ENCODE measurements around the gene RPL28. TPM values are rescaled to one million over a fixed set of nuclear protein-coding genes. Genes with fewer than 3 reads are reported as not detected.

Gene RPL28
- total RNA-seq, 1 experiment from 2014 or later, result 2,816 TPM

DNA sequence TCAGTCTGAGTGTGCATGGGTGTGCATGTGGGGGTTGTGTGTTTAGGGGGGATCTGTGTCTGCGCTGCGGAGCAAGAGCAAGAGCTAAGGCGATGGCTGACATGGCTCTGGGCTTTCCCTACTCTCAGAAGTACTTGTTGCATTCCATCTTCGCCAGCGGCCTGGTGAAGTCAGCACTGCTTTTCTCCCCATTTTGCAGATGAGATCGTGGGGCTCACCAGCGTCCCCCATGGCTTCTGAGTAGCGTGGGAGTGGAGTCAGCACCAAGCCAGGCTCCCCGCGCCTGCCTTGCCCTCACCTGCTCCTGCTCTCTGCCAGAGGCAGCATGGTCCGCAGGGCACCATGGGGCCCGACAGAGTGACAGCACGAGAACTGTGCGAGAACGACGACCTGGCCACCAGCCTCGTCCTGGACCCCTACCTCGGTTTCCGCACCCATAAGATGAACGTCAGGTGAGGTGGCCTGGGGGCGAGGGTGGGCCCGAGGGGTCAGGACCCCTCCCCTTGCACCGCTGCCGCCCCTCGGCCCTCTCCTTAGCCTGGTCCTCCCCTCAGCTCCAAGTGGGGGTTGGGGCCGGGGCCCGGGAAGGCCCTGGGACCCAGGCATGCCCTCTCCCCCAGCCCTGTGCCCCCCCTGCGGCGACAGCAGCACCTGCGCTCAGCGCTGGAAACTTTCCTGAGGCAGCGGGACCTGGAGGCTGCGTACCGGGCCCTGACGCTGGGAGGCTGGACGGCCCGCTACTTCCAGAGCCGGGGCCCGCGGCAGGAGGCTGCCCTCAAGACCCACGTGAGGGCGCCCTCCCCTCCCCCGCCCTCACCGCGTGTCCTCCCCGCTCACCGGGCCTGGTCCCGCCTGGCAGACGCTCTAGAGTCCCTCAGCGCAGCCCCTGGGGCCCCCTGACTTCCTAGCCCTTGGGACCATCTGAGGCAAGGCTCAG, 43.9 kb upstream of the RPL28 start:
- ChIA-PET CTCF (interaction anchor here (0.9 kb wide), 1 partner anchor 49 kb away, joined by 4 read pairs; no protein-coding TSS in a partner anchor), POLR2A (interaction anchor here (0.6 kb wide), 1 partner anchor 322 kb away, joined by 4 read pairs; no protein-coding TSS in a partner anchor)
- Mint-ChIP-seq H3K4me3 (ENCODE audit: unreplicated experiment) (peak overlapping the region; percentile 80), H3K27me3 (ENCODE audit: insufficient read depth, unreplicated experiment) (no peaks in the 10 kb centered on the region), H3K36me3 (ENCODE audit: insufficient read depth, unreplicated experiment) (peaks cover 43% of the 10 kb centered on the region), H3K27ac (ENCODE audit: low read depth, unreplicated experiment) (no peak overlapping the region), H3K9me3 (ENCODE audit: unreplicated experiment) (no peaks in the 10 kb centered on the region), H3K4me1 (ENCODE audit: insufficient read depth, unreplicated experiment) (peaks cover 31% of the 10 kb centered on the region)
- intact Hi-C loops (cut with micrococcal nuclease), result no loop called here
- BruUV-seq (replicated peaks), result no TSS peak
- TF ChIP-seq, protein P1, sequence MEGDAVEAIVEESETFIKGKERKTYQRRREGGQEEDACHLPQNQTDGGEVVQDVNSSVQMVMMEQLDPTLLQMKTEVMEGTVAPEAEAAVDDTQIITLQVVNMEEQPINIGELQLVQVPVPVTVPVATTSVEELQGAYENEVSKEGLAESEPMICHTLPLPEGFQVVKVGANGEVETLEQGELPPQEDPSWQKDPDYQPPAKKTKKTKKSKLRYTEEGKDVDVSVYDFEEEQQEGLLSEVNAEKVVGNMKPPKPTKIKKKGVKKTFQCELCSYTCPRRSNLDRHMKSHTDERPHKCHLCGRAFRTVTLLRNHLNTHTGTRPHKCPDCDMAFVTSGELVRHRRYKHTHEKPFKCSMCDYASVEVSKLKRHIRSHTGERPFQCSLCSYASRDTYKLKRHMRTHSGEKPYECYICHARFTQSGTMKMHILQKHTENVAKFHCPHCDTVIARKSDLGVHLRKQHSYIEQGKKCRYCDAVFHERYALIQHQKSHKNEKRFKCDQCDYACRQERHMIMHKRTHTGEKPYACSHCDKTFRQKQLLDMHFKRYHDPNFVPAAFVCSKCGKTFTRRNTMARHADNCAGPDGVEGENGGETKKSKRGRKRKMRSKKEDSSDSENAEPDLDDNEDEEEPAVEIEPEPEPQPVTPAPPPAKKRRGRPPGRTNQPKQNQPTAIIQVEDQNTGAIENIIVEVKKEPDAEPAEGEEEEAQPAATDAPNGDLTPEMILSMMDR (IDR thresholded peaks at IDR 0.05; ENCODE audit: unreplicated experiment), result no peak
- DNase-seq (ENCODE audit: unreplicated experiment), result no peak

DNA sequence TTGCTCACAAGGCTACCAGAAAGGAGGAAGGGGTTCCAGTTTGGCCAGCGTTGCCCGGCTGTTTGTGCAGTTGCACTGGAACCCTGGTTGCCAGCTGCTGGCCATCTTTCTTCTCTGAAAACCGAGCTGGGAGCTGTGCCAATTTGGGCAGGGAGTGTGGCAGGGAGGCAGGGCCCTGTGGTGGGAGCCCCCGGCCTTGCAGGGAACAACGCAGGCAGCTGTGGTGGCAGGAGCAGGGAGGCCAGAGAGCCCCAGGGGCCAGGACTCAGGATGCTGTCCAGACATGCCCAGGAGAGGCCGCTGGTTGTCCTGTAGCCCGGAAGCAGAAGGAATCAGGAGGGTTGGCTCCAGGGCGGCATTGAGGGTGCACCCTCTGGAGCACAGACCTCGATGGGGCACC, 41.3 kb upstream of the RPL28 start:
- Mint-ChIP-seq H3K4me1 (ENCODE audit: insufficient read depth, unreplicated experiment) (peaks cover 21% of the 10 kb centered on the region), H3K36me3 (ENCODE audit: insufficient read depth, unreplicated experiment) (peaks cover 41% of the 10 kb centered on the region), H3K9me3 (ENCODE audit: unreplicated experiment) (no peaks in the 10 kb centered on the region), H3K4me3 (ENCODE audit: unreplicated experiment) (peak overlapping the region; percentile 25), H3K27ac (ENCODE audit: low read depth, unreplicated experiment) (peak overlapping the region; percentile 87), H3K27me3 (ENCODE audit: insufficient read depth, unreplicated experiment) (no peaks in the 10 kb centered on the region)
- BruUV-seq (replicated peaks), result no TSS peak
- intact Hi-C loops (cut with micrococcal nuclease), result no loop called here
- POLR2A ChIA-PET, result interaction anchor here (0.6 to 2.9 kb wide), 6 partner anchors 11 to 122 kb away, joined by 3 to 18 read pairs (median 4); partner anchors contain the start of gene TMEM238
- DNase-seq (ENCODE audit: unreplicated experiment), result peak; percentile 87
- TF ChIP-seq, protein P1 (IDR thresholded peaks at IDR 0.05; ENCODE audit: unreplicated experiment), result no peak
- CTCF ChIA-PET, result interaction anchor here (1.1 kb wide), 1 partner anchor 184 kb away, joined by 4 read pairs; no protein-coding TSS in a partner anchor

DNA sequence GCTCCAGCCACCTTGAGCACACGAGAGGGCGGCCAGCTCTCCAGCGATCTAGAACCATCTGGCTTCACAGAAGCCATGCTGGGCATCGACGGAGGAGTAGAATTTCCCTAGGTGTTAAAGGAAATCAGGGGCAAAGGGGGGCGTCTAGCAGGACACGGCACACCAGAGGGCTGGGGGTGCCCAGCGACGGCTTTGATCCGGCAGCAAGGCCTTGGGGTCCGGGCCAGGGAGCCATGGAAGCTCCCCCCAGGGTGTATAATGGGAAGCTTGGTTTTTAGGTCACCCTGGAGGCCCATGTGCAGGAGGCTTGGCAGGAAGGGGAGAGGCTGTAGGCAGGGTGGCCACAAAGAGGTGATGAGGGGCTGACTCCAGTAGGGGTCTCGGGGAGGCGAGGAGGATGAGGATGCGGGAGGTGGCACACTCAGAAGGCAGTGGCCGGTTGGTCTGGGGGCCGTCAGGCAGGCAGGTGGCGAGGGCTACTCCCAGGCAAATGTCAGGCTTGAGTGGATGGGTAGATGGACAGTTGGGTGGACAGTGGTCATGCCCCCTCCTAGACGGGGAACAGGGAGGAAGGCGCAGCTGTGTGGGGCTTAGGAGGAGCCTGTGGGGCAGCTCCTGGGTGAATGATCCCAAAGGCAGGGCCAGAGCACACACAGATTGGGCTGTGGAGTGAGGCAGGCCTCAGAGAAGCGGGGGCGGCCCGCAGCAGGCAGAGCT, 40.5 kb upstream of the RPL28 start:
- no peak for DNase-seq (ENCODE audit: unreplicated experiment)
- Mint-ChIP-seq H3K4me1 (ENCODE audit: insufficient read depth, unreplicated experiment) (peaks cover 21% of the 10 kb centered on the region), H3K27me3 (ENCODE audit: insufficient read depth, unreplicated experiment) (no peaks in the 10 kb centered on the region), H3K9me3 (ENCODE audit: unreplicated experiment) (no peaks in the 10 kb centered on the region), H3K27ac (ENCODE audit: low read depth, unreplicated experiment) (peak overlapping the region; percentile 87), H3K4me3 (ENCODE audit: unreplicated experiment) (no peak overlapping the region), H3K36me3 (ENCODE audit: insufficient read depth, unreplicated experiment) (peaks cover 35% of the 10 kb centered on the region)
- intact Hi-C loops (cut with micrococcal nuclease), result no loop called here
- TF ChIP-seq, protein P1 (IDR thresholded peaks at IDR 0.05; ENCODE audit: unreplicated experiment), result no peak
- POLR2A ChIA-PET, result interaction anchor here (0.8 to 2.9 kb wide), 4 partner anchors 10 to 39 kb away, joined by 3 to 18 read pairs (median 4); partner anchors contain the start of gene TMEM238
- BruUV-seq (replicated peaks), result no TSS peak
- CTCF ChIA-PET, result interaction anchor here (0.6 to 1.1 kb wide), 2 partner anchors 36 to 185 kb away, joined by 4 to 5 read pairs; no protein-coding TSS in a partner anchor
